ENCODE data around the gene FAM168B.
"Not testable (repeated sequence)": the region's sequence is repeated elsewhere in the genome, so short reads cannot be mapped to it uniquely, and the experiment has no call there.

Gene FAM168B

GRCh38 chr2:131094463-131095281 is 1.4 kb upstream of the FAM168B start:
- no peak for DNase-seq

DNA sequence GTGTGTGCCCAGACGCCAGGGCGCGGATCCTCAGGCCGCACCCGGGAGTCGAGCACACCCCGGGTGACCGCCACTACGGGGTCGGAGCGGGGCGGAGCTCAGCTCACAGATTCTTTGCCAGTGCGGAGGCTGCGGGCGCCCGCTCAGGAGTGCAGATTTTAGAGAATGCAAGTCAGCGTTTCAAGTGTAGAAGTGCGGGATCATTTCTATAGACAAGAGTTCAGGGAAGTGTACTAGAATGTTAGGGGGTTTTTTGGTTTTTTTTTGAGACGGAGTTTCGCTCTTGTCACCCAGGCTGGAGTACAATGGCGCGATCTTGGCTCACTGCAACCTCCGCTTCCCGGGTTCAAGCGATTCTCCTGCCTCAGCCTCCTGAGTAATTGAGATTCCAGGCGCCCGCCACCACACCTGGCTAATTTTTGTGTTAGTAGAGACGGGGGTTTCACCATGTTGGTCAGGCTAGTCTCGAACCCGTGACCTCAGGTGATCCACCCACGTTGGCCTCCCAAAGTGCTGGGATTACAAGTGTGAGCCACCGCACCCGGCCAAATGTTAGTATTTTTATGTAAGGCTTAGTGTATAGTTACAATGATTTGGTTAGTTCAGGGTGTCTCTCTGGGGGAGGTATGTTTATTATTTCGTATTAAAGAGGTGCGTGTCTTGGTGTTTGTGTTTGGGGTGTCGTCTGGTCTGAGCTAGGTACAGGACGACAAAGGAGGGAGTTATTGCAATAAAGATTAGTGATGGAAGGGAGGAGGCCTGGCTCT is 619 bp upstream of the FAM168B start:
- peak; percentile 82 for DNase-seq

DNA sequence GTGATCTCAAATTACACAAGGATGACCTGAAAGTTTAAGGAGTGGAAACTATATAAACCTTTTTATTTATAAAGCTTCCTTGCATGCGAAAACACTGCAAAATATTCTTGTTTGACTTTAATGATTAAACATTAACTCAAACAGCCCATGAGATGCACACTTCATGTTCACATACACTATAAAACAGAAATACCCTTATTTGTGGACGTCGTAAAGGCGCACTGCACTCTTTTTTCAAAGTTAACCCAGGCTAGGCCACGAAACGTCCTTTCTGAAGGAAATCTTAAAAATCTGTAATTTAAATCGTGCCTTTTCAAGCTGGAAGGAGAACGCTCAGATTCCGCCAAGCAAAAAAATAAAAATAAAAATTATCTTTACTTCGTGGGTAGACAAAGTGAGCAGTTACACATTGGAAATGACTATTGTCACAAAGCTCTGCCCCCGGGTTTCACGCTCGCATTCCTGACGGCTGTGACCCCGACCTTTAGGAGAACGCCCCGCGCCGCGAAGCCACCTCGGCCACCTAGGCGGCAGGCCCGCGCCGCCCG is 728 bp downstream of the FAM168B start:
- DNase-seq = no peak

GRCh38 chr2:131085646-131086045 is 7.6 kb downstream of the FAM168B start:
- DNase-seq = no peak

DNA sequence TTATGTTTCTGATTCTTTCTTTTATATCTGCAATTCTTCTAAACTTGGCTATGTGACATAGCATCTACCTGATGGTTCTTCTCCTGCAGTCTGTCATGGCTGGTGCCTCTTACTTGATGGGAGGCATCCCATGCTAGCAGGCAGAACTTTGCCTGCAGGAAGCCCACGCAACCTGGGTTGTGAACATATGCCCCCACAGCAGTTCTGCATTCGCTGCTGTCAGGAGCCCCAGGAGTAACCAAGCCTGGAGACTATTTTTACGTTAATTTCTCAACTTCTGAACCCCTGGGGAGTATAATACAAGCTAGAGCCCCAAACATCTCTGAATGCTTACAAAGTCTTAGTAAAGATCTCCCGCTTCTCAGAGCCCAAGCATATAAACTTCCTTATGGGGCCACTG is 12.1 kb downstream of the FAM168B start:
- no peak for DNase-seq

- not testable (repeated sequence) for DNase-seq
These were observed 13.3 kb downstream of the FAM168B start for GRCh38 chr2:131079931-131080330.

- no peak for DNase-seq
These were observed 15.3 kb downstream of the FAM168B start for GRCh38 chr2:131077966-131078365.

GRCh38 chr2:131077182-131077846 is 15.9 kb downstream of the FAM168B start:
- DNase-seq = no peak

DNA sequence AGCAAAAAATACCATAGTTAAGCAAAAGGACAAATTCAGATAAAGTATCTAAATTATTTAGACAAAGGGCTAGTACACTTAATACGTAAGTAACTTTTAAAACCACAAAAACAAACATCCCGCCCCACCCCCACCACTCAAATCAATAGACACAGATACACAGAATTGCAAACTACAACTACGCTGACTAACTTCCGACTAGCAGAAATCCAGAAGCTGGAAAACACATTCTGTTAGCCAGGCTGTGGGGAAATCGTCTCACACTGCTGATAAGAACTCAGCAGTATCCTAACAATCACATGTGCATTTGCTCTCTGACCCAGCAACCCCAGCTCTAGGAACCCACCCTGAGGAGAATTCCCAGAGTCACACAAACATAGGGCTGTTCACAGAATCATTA is 16.6 kb downstream of the FAM168B start:
- no peak for DNase-seq

DNA sequence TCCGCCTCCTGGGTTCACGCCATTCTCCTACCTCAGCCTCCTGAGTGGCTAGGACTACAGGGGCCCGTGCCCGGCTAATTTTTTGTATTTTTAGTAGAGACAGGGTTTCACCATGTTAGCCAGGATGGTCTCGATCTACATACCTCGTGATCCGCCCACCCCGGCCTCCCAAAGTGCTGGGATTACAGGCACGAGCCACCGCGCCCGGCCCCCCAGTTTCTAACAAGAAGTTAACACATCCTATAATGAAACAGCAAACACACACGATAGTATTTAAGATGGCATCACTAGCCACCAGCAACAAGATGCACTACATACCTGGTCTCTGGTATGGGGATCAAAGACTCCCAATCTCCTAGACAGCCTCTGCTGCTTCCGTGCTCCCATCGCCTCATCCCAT is 17.7 kb downstream of the FAM168B start:
- DNase-seq = not testable (repeated sequence)

DNA sequence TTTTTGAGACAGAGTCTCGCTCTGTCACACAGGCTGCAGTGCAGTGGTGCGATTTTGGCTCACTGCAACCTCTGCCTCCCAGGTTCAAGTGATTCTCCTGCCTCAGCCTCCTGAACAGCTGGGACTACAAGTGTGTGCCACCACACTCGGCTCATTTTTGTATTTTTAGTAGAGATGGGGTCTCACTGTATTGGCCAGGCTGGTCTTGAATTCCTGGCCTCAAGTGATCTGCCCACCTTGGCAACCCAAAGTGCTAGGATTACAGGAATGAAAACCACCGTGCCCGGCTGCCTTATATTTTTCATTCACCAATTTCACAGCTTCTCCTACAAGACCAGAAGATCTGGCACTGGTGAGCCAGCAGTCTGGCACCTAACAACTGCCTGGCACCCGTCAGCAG is 25.1 kb downstream of the FAM168B start:
- not testable (repeated sequence) for DNase-seq

DNA sequence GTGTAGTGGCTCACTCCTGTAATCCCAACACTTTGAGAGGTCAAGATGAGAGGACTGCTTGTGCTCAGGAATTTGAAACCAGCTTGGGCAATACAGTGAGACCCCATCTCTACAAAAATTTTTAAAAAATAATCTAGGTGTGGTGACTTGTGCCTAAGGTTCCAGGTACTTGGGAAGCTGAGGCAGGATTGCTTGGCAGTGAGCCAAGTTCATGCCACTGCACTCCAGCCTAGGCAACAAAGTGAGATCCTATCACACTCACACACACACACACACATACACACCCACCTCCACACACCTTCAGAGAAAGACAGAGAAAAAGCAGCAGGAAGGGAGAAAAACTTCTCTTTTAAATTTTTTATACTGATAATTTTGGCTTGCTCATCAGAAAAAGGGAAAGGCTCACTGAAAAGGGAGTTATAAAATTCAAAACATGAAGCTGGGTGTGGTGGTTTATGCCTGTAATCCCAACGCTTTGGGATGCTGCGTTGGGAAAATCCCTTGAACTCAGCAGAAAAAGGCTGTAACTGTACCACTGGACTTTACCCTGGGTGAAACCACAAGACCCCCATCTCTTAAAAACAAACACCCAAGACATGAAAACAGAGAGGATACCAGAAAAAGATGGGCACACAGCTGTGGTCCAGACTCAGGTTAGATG is 25.7 kb downstream of the FAM168B start:
- no peak for DNase-seq

- no peak for DNase-seq
These were observed 28.4 kb downstream of the FAM168B start for GRCh38 chr2:131064589-131065512.

DNA sequence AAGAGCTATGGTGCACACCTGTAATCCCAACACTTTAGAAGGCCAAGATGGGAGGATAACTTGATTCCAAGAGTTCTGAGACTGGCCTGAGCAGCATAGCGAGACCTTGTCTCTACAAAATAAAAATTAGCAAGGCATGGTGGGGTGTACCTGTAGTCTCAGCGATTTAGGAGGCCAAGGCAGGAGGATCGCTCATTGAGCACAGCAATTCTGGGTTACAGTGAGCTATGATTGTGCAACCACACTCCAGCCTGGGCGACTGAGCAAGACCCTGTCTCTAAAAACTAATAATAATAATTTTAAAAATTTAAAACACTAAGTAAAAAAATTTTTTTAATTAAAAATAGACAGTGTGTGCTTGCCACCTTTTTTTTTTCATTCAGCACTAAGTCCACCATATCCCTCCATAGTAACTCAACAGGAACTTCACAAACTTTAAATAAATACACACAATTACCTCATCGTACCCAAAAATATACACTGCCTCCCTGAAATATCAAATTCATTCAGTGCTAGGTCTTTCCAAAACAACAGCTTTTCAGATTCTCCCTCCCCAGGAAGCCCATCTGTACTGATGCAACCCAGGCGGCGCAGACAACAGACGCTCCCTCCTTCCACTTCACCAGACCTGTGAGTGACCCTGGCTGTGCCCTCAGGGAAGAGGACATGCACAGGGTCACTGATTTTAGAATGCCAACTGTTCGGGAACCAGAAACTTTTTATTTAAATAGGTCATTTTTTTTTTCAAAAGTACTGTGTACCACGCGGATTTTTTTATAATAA is 29.6 kb downstream of the FAM168B start:
- DNase-seq = peak; percentile 41

- no peak for DNase-seq
These were observed 34.3 kb downstream of the FAM168B start for GRCh38 chr2:131058920-131059319.

DNA sequence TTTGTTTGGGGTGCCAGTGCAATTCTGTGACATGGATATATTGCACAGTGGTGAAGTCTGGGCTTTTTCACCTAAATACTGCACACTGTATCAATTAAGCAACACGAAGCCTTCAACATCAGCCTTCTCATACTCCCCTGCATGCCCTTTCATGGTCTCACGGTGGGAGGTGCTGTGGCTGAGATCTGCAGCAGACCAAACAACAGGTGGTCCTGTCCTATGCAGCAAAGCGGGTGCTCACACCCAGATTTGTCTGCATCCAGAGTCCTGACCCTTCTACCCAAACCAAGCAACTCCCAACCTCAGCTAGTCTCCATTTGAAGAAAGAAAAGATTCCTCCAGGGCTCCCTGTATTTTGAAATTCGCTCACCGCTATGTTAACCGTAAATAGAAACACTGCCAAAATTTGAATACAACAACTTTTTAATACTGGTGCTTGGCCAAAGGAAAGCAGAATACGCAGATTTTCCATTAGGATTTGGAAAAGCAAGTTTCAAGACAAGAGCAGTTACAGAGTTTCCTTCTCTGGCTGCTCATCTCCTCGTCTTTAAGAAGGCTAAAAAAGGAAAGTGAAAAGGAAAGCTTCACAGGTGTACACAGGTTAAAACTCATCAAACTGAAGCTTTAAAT is 34.9 kb downstream of the FAM168B start:
- no peak for DNase-seq

DNA sequence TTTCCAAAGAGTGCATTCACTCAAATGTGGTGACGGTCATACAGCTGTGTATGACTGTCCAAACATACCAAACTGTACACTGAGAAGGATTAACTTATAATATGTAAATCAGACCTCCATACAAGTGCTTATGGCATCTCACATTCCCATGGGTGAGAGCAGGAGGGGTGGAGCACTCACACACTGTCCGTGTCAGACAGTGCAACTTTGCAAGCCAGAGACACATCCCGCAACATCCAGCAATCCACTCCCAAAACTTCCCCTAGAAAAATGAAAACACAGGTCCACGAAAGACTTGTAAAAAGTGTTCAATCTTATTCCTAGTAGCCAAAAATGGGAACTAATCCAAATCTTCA is 36.4 kb downstream of the FAM168B start:
- DNase-seq = no peak

GRCh38 chr2:131056204-131056931 is 36.9 kb downstream of the FAM168B start:
- DNase-seq = no peak

- no peak for DNase-seq
These were observed 37.8 kb downstream of the FAM168B start for GRCh38 chr2:131055169-131056065.

All from NCI-H2171 treated with DMSO at 0.1 percent for 48 hours (cell line).